Vagina (tissue), 2 donors: ENCODE measurements around the gene RHEBL1.

Source experiments
- CTCF ChIP-seq, 3 experiments: fragments of 450-650 bp in 2 of 3; fragments of 200-600 bp in 1 of 3; sonication (generic) in 1 of 3; IDR thresholded peaks; one replicate each; pipeline ENCODE4 v1.5.1; 2017 to 2019; ENCODE audit warnings: antibody characterized with exemption in 3 of 3, mild to moderate bottlenecking in 2 of 3, moderate library complexity in 2 of 3
- POLR2A ChIP-seq, 2 donors: fragments of 450-650 bp; IDR thresholded peaks; one replicate each; pipeline ENCODE4 v1.6.1; 2017; ENCODE audit warnings: antibody characterized with exemption in 2 of 2, mild to moderate bottlenecking in 2 of 2, moderate library complexity in 2 of 2

DNA sequence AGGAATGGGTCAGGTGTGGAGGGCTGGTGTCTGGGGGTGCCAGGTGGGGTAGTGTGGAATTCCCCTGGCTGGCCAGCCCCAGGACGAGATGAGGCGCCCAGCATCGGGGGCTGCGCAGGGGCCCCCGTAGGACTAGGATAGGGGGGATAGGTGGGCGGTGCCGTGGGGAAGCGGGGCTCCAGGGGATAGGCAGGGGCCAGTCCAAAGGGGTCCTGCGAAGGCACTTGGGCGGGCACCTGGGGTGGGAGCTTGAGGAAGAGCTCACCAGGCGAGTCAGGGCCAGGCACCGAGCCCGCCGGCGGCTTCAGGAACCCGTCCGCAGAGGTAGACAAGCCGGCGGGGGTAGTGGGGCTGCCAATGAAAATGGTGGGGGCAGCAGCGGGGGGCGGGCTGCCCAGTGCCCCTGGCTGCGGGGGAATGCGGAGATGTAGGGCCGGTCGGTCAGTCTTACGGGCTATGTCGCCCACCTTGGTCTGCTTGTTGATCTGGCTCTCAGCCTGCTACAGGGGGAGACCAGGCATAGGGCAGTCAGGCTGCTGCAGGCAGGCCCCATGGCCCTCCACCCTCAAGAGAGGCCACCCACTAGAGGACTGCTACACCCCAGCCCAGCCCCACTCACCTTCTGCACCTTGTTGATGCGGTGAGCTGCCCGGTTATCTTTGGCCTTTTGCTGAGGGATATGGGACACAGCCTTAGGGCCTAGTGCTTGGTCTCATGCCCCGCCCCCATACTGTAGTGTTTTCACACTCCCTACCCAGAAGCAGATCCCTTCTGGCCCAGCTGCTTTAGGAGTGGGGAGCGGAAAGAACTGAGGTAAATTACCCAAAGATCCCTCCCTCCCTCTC lies 28.5 kb downstream of the RHEBL1 start:
- no peak for TF ChIP-seq CTCF (IDR thresholded peaks at IDR 0.05)
- TF ChIP-seq POLR2A (IDR thresholded peaks at IDR 0.05): no peak
